ENCODE measurements around the gene PITRM1.

The PITRM1 gene

GRCh38 chr10:3100856-3101640 lies 71.5 kb downstream of the PITRM1 start:
- DNase-seq (ENCODE audit: low read depth), result no peak

GRCh38 chr10:3100093-3100792 lies 72.3 kb downstream of the PITRM1 start:
- DNase-seq (ENCODE audit: low read depth), result no peak

- no peak for DNase-seq (ENCODE audit: low read depth)
Observed at GRCh38 chr10:3099291-3100092, 73.1 kb downstream of the PITRM1 start.

- no peak for DNase-seq (ENCODE audit: low read depth)
Observed at GRCh38 chr10:3098689-3099088, 73.9 kb downstream of the PITRM1 start.

- DNase-seq (ENCODE audit: low read depth), result no peak
Observed at GRCh38 chr10:3097160-3097559, 75.4 kb downstream of the PITRM1 start.

GRCh38 chr10:3096149-3096548 lies 76.4 kb downstream of the PITRM1 start:
- DNase-seq (ENCODE audit: low read depth), result no peak

GRCh38 chr10:3095373-3096139 lies 77.0 kb downstream of the PITRM1 start:
- DNase-seq (ENCODE audit: low read depth), result peak; percentile 5

- DNase-seq (ENCODE audit: low read depth), result no peak
Observed at GRCh38 chr10:3094609-3095036, 78.0 kb downstream of the PITRM1 start.

GRCh38 chr10:3093996-3094395 lies 78.6 kb downstream of the PITRM1 start:
- no peak for DNase-seq (ENCODE audit: low read depth)

GRCh38 chr10:3091921-3092320 lies 80.7 kb downstream of the PITRM1 start:
- no peak for DNase-seq (ENCODE audit: low read depth)

GRCh38 chr10:3090914-3091787 lies 81.4 kb downstream of the PITRM1 start:
- no peak for DNase-seq (ENCODE audit: low read depth)

GRCh38 chr10:3090388-3090787 lies 82.2 kb downstream of the PITRM1 start:
- no peak for DNase-seq (ENCODE audit: low read depth)

Measured in T-helper 22 cell (primary cell).